ENCODE results near the gene RAE1. TPM values are rescaled to one million over a fixed set of nuclear protein-coding genes. Genes with fewer than 3 reads are reported as not detected.

Gene RAE1
- total and polyA plus RNA-seq, 2 of the 4 experiments (the other 2 are of a cell fraction) = 32.8 to 80.5 TPM

DNA sequence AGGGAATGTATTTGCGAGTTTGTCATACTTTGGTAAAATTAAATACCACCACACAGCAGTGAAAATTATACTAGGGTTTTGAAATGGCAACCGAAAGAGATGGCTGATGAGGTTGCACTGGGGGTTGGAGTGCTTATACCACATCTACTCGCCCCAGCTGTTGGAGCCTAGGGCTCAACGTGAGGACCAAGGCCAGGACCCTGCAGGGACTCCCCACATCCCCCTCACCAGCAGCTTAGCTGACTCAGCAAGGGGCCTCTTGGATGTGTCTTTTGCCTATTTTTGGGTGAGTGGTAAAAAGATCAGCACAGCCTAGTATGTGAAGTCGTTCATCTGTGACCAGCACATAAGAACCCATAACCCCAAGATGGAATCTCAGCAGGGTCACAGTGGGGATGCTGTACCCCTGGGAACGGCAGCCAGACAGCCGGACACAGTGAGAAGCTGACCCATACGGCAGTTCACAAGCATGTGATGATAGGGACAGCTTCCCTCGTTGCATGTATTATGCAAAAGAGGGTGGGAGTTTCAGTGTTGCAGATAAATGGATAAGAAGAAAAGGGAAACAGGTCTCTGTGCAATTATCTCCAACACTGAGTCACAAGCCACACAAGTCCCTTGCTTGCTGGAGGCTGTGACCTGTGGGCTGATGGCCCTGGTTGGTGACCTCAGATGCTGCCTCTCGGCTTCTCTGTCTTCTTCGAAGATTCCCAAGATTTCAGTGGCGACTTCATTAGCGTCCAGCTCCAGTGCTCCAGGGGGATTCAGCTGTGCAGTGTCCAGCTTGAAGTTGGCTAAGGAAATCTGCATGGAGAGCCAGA, 42.4 kb upstream of the RAE1 start:
- Histone ChIP-seq H3K9me1 (ENCODE audit: insufficient read depth, low read length) (no peaks in the 10 kb centered on the region), H4K20me1 (ENCODE audit: insufficient read depth, low read length) (no peaks in the 10 kb centered on the region), H2AK5ac (ENCODE audit: low read depth, low read length) (no peak overlapping the region), H4K8ac (ENCODE audit: low read depth in 2 of 2, low read length in 2 of 2) (no peak overlapping the region), H3K9me3 (ENCODE audit: control insufficient read depth, insufficient read depth, low read length) (no peaks in the 10 kb centered on the region), H3K14ac (replicated peaks; ENCODE audit: low read depth, low read length) (no peak overlapping the region), H2BK120ac (ENCODE audit: low read depth, low read length) (no peak overlapping the region), H3K18ac (ENCODE audit: low read depth, low read length) (no peak overlapping the region), H2BK20ac (ENCODE audit: low read depth, low read length) (no peak overlapping the region), H3K27ac (ENCODE audit: insufficient read depth, low read length) (no peak overlapping the region), H3K9ac (ENCODE audit: low read depth, low read length) (no peak overlapping the region), H3K4me1 (ENCODE audit: control insufficient read depth, insufficient read depth, low read length) (no peaks in the 10 kb centered on the region), H2AFZ (replicated peaks; ENCODE audit: low read length, poor library complexity) (no peak overlapping the region), H3K23ac (ENCODE audit: low read depth, low read length) (no peak overlapping the region), H3K4me2 (ENCODE audit: low read depth, low read length) (no peak overlapping the region), H3K36me3 (ENCODE audit: control insufficient read depth, insufficient read depth, low read length) (no peaks in the 10 kb centered on the region), H3K4ac (ENCODE audit: low read depth, low read length) (no peak overlapping the region), H2BK15ac (ENCODE audit: low read depth, low read length) (no peak overlapping the region), H2BK5ac (ENCODE audit: low read depth, low read length, poor library complexity, severe bottlenecking) (no peak overlapping the region), H3K79me1 (ENCODE audit: low read depth in 1 of 2, low read length in 2 of 2) (no peaks in the 10 kb centered on the region), H3K56ac (ENCODE audit: extremely low read depth, insufficient read depth, low read length) (no peak overlapping the region), H4K5ac (ENCODE audit: low read depth, low read length) (no peak overlapping the region), H2AK9ac (replicated peaks; ENCODE audit: low read depth, low read length, poor library complexity) (no peak overlapping the region), H4K91ac (ENCODE audit: insufficient read depth, low read depth, low read length) (no peak overlapping the region), H3K4me3 (ENCODE audit: insufficient read depth, low read depth, low read length) (no peak overlapping the region), H3K27me3 (ENCODE audit: control insufficient read depth, insufficient read depth, low read length) (peaks cover 2% of the 10 kb centered on the region; the same call in 1 of the 2 replicates)
- dilution Hi-C loops (cut with HindIII; ENCODE audit: low sequenced_read_pairs, unreplicated experiment) = no loop called here
- WGBS, 2 experiments (ENCODE audit: extremely low coverage in 2 of 2, insufficient read length in 1 of 2) = 75% methylated on average over 3 of the region's 13 CpGs; no CpG with 5 or more reads in 1 of the 2 experiments
- in situ Hi-C loops (cut with MboI; ENCODE audit: low sequenced_read_pairs) = no loop called here
- TF ChIP-seq RCOR1 (IDR thresholded peaks at IDR 0.05; ENCODE audit: insufficient replicate concordance, low read length) (no peak), FOS (IDR thresholded peaks at IDR 0.05; ENCODE audit: low read depth, low read length) (no peak), NFE2L2 (IDR thresholded peaks at IDR 0.05; ENCODE audit: low read depth, low read length) (no peak), RAD21 (IDR thresholded peaks at IDR 0.05; ENCODE audit: low read length) (no peak), MXI1 (IDR thresholded peaks at IDR 0.05; ENCODE audit: borderline replicate concordance, low read depth, low read length) (no peak), CHD1 (IDR thresholded peaks at IDR 0.05; ENCODE audit: low read depth, low read length) (no peak), MAFK (IDR thresholded peaks at IDR 0.05; ENCODE audit: low read depth, low read length) (no peak), RFX5 (IDR thresholded peaks at IDR 0.05; ENCODE audit: low read depth, low read length) (no peak), POLR2A (IDR thresholded peaks at IDR 0.05; ENCODE audit: low read depth, low read length) (no peak)
- TF ChIP-seq, protein P1, sequence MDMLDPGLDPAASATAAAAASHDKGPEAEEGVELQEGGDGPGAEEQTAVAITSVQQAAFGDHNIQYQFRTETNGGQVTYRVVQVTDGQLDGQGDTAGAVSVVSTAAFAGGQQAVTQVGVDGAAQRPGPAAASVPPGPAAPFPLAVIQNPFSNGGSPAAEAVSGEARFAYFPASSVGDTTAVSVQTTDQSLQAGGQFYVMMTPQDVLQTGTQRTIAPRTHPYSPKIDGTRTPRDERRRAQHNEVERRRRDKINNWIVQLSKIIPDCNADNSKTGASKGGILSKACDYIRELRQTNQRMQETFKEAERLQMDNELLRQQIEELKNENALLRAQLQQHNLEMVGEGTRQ (IDR thresholded peaks at IDR 0.05; ENCODE audit: low read depth, low read length) = no peak
- TF ChIP-seq, protein P2, sequence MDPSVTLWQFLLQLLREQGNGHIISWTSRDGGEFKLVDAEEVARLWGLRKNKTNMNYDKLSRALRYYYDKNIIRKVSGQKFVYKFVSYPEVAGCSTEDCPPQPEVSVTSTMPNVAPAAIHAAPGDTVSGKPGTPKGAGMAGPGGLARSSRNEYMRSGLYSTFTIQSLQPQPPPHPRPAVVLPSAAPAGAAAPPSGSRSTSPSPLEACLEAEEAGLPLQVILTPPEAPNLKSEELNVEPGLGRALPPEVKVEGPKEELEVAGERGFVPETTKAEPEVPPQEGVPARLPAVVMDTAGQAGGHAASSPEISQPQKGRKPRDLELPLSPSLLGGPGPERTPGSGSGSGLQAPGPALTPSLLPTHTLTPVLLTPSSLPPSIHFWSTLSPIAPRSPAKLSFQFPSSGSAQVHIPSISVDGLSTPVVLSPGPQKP (IDR thresholded peaks at IDR 0.05; ENCODE audit: borderline replicate concordance, low read depth, low read length) = no peak
- no TSS peak for BruUV-seq (replicated peaks)
- ChIA-PET POLR2A (ENCODE audit: unreplicated experiment) (no interaction called here), CTCF (no interaction called here)
- intact Hi-C loops (cut with micrococcal nuclease) = no loop called here
- DNase-seq (no peak), ATAC-seq (ENCODE audit: low read depth) (no peak)

All from IMR-90 (cell line).